ENCODE measurements around the gene AMY1C. TPM values are rescaled to one million over a fixed set of nuclear protein-coding genes. Genes with fewer than 3 reads are reported as not detected.
"Not testable (repeated sequence)": the region's sequence is repeated elsewhere in the genome, so short reads cannot be mapped to it uniquely, and the experiment has no call there.

The AMY1C gene
- total RNA-seq (2014; rRNA removed; shearing (Covaris generic)) (not detected in 2 replicates), polyA plus RNA-seq (2016; fragmentation: Nextera tagmentation; extraction: Ambion mirVana) (not detected in 2 replicates)
- long read RNA-seq, result 0 reads

DNA sequence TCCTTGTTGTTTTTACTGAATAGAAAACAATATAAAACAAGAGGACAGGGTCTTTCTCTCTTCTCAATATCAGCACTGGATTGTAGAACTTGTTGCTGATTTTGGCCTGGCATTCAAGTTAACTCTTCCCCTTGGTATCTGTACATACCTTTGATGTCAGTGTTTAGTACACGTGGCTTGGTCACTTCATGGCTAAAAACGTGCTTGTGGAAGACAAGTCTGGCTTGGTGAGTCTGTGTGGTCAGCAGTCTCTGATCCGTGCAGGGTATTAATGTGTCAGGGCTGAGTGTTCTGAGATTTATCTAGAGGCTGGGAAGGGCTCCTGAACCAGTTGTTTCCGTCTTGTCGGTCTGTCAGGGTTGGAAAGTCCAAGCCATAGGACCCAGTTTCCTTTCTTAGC, at the start of gene AMY1C:
Gene AMY1C, plus strand, starts transcription at position 301 of the 400 bp plus-strand sequence. CDS start 572 bp downstream, outside the sequence.
- not testable (repeated sequence) for H3K27me3 Mint-ChIP-seq (ENCODE audit: insufficient read depth, low read depth, poor library complexity); H3K9me3 Mint-ChIP-seq; H3K4me2 ChIP-seq; DNase-seq (ENCODE audit: low spot score); H2AFZ ChIP-seq; H3K27ac Mint-ChIP-seq; H3F3A ChIP-seq (replicated peaks; ENCODE audit: low read depth); H3K27me3 ChIP-seq (ENCODE audit: insufficient read depth); H3K79me2 ChIP-seq (replicated peaks; ENCODE audit: insufficient read depth); H3K9me2 ChIP-seq (ENCODE audit: insufficient read depth); H4K20me1 ChIP-seq (replicated peaks; ENCODE audit: insufficient read depth); ATAC-seq; H3K4me1 Mint-ChIP-seq; H3K4me3 Mint-ChIP-seq; H3K4me1 ChIP-seq (ENCODE audit: insufficient read depth); H3K36me3 Mint-ChIP-seq (ENCODE audit: low read depth); H3K4me3 ChIP-seq; H3K27ac ChIP-seq (ENCODE audit: low read depth); H3K36me3 ChIP-seq (ENCODE audit: insufficient read depth)

DNA sequence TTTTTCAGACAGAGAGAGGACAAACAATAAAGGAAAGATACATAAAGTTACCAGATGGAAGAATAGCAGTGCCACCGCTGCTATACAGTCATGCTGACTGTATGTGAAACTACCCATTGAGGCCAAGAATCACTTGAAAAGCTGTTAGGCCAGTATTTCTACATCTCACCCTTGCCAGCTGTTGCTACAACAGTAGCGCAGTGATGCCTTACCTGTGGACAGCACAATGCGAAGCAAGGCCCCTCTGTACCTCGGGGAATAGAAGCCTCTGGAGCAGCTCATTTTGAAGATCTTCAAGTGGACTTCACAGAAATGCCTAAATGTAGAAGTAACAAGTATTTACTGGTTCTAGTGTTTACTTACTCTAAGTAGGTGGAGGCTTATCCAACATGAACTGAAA, 49.0 kb upstream of the AMY1C start:
- not testable (repeated sequence) for H3K4me1 ChIP-seq (ENCODE audit: insufficient read depth); H3K9me2 ChIP-seq (ENCODE audit: insufficient read depth); H3K4me3 ChIP-seq; H3K4me3 Mint-ChIP-seq; H3K4me1 Mint-ChIP-seq; H4K20me1 ChIP-seq (replicated peaks; ENCODE audit: insufficient read depth); H3K36me3 Mint-ChIP-seq (ENCODE audit: low read depth); H3F3A ChIP-seq (replicated peaks; ENCODE audit: low read depth); DNase-seq (ENCODE audit: low spot score); H3K27ac ChIP-seq (ENCODE audit: low read depth); ATAC-seq; H3K27me3 Mint-ChIP-seq (ENCODE audit: insufficient read depth, low read depth, poor library complexity); H3K27me3 ChIP-seq (ENCODE audit: insufficient read depth); H3K79me2 ChIP-seq (replicated peaks; ENCODE audit: insufficient read depth); H2AFZ ChIP-seq; H3K36me3 ChIP-seq (ENCODE audit: insufficient read depth); H3K4me2 ChIP-seq; H3K9me3 Mint-ChIP-seq; H3K27ac Mint-ChIP-seq

DNA sequence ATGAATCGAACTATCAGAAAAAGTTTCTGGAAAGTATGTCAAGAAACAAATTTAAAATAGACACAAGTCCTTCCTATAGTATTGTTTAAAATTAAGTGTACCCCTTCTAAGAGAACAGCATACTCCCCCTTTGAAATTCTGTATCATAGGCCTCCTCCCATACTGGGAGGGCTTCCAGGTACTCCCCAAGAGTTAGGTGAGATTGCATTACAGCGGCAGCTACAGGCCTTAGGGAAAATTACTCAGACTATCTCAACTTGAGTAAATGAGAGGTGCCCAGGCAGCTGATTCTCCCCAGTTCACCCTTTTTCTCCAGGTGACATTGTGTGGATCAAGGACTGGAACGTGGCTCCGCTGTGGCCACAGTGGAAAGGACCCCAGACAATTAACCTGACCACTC, 48.4 kb upstream of the AMY1C start:
- H3K4me1 ChIP-seq (ENCODE audit: insufficient read depth); H3K79me2 ChIP-seq (replicated peaks; ENCODE audit: insufficient read depth); ATAC-seq; H3F3A ChIP-seq (replicated peaks; ENCODE audit: low read depth); H3K4me2 ChIP-seq; DNase-seq (ENCODE audit: low spot score); H3K4me3 Mint-ChIP-seq; H3K4me3 ChIP-seq; H3K27ac Mint-ChIP-seq; H3K9me3 Mint-ChIP-seq; H2AFZ ChIP-seq; H4K20me1 ChIP-seq (replicated peaks; ENCODE audit: insufficient read depth); H3K9me2 ChIP-seq (ENCODE audit: insufficient read depth); H3K27me3 Mint-ChIP-seq (ENCODE audit: insufficient read depth, low read depth, poor library complexity); H3K4me1 Mint-ChIP-seq; H3K27me3 ChIP-seq (ENCODE audit: insufficient read depth); H3K27ac ChIP-seq (ENCODE audit: low read depth); H3K36me3 Mint-ChIP-seq (ENCODE audit: low read depth); H3K36me3 ChIP-seq (ENCODE audit: insufficient read depth): not testable (repeated sequence)

DNA sequence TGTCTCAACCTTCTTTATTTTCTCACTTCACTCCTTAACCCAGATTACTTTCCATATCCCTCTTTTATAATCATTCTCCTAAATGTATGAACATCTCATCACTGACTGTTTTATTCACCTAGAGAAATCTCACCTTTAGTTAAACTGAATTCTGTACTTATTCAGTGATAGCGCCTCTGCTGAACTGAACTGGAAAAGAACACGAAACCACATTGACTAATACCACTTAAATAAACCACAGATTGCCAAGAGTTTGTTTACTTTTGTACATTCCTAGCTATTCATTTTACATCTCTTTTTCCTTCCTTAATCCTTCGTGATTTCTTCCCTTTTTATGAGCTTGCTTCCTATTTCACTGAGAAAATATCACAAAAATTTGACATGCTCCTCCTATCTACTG, 42.0 kb upstream of the AMY1C start:
- not testable (repeated sequence) for H3K4me1 ChIP-seq (ENCODE audit: insufficient read depth); ATAC-seq

DNA sequence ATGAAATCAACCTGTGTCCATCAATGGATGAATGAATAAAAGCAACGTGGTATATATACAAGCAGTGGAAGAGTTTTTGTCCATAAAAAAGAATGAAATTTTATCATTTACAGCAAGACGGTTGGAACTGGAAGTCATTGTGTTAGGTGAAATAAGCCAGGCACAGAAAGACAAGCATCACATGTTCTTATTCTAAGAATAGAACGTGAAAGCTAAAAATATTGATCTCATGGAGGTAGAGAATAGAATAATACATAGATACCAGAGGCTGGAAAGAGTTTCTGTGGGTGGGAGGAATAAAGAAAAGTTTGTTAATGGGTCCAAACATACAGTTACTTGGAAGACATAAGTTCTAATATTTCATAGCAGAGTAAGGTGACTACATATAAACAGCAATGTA, 39.3 kb upstream of the AMY1C start:
- not testable (repeated sequence) for H3K79me2 ChIP-seq (replicated peaks; ENCODE audit: insufficient read depth); H3K27me3 Mint-ChIP-seq (ENCODE audit: insufficient read depth, low read depth, poor library complexity); H3K9me3 Mint-ChIP-seq; H3K36me3 Mint-ChIP-seq (ENCODE audit: low read depth); ATAC-seq; H3K4me3 ChIP-seq; H3K4me3 Mint-ChIP-seq; H3K9me2 ChIP-seq (ENCODE audit: insufficient read depth); H3F3A ChIP-seq (replicated peaks; ENCODE audit: low read depth); H3K27ac ChIP-seq (ENCODE audit: low read depth); H4K20me1 ChIP-seq (replicated peaks; ENCODE audit: insufficient read depth); H3K4me2 ChIP-seq; H3K4me1 ChIP-seq (ENCODE audit: insufficient read depth); H3K4me1 Mint-ChIP-seq; H3K36me3 ChIP-seq (ENCODE audit: insufficient read depth); DNase-seq (ENCODE audit: low spot score); H2AFZ ChIP-seq; H3K27me3 ChIP-seq (ENCODE audit: insufficient read depth); H3K27ac Mint-ChIP-seq

More for the DNA sequence above, 42.0 kb upstream of the AMY1C start:
- H3K4me3 Mint-ChIP-seq; H4K20me1 ChIP-seq (replicated peaks; ENCODE audit: insufficient read depth); H3K27ac ChIP-seq (ENCODE audit: low read depth); H2AFZ ChIP-seq; H3K27ac Mint-ChIP-seq; H3K4me1 Mint-ChIP-seq; H3K9me2 ChIP-seq (ENCODE audit: insufficient read depth); H3K27me3 Mint-ChIP-seq (ENCODE audit: insufficient read depth, low read depth, poor library complexity); H3K4me3 ChIP-seq; H3K4me2 ChIP-seq; H3K36me3 ChIP-seq (ENCODE audit: insufficient read depth); H3K27me3 ChIP-seq (ENCODE audit: insufficient read depth); DNase-seq (ENCODE audit: low spot score); H3F3A ChIP-seq (replicated peaks; ENCODE audit: low read depth); H3K9me3 Mint-ChIP-seq; H3K79me2 ChIP-seq (replicated peaks; ENCODE audit: insufficient read depth); H3K36me3 Mint-ChIP-seq (ENCODE audit: low read depth): not testable (repeated sequence)

DNA sequence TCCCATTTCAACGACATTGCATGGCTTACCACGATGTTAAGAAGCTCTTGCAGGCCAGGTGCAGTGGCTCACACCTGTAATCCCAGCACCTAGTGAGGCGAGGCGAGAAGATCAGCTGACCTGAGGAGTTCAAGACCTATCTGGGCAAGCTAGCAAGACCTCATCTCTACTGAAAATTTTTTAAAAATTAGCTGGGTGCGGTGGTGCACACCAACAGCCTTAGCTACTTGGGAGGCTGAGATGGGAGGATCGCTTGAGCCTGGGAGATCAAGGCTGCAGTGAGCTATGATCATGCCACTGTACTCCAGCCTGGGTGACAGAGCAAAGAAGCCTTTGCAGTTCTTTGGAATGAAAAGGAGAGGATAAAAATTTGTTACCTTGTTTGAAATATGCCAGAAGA, 32.3 kb upstream of the AMY1C start:
- H3K27ac ChIP-seq (ENCODE audit: low read depth); H3K79me2 ChIP-seq (replicated peaks; ENCODE audit: insufficient read depth); H3K27me3 ChIP-seq (ENCODE audit: insufficient read depth); H3K4me2 ChIP-seq; DNase-seq (ENCODE audit: low spot score); H3K4me3 ChIP-seq; H2AFZ ChIP-seq; H3K9me2 ChIP-seq (ENCODE audit: insufficient read depth); H3F3A ChIP-seq (replicated peaks; ENCODE audit: low read depth); H3K4me3 Mint-ChIP-seq; H3K27ac Mint-ChIP-seq; H3K4me1 ChIP-seq (ENCODE audit: insufficient read depth); H4K20me1 ChIP-seq (replicated peaks; ENCODE audit: insufficient read depth); H3K4me1 Mint-ChIP-seq; H3K36me3 Mint-ChIP-seq (ENCODE audit: low read depth); H3K27me3 Mint-ChIP-seq (ENCODE audit: insufficient read depth, low read depth, poor library complexity); ATAC-seq; H3K36me3 ChIP-seq (ENCODE audit: insufficient read depth); H3K9me3 Mint-ChIP-seq: not testable (repeated sequence)

DNA sequence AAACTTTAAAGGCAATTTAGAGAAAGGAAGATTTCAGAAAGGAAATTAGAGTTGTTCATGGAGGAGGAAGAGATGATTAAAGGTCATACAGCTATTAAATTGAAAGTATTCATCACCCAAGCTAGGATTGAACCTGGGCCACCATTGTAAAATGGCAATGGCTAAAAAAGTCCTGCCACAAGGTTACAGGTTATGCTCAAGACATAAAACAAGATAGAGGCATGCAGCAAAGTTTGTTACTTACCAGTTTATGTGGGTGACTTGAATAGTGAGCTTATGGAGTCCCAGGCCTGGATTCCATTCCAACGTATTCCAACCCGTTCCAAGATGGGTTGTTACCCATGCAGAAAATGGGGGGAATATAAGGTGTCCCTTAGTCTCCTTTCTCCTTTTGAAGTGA, 28.2 kb upstream of the AMY1C start:
- DNase-seq (ENCODE audit: low spot score); H3K27me3 Mint-ChIP-seq (ENCODE audit: insufficient read depth, low read depth, poor library complexity); H3K4me3 ChIP-seq; H3K9me3 Mint-ChIP-seq; H3K9me2 ChIP-seq (ENCODE audit: insufficient read depth); H3K36me3 ChIP-seq (ENCODE audit: insufficient read depth); H3K79me2 ChIP-seq (replicated peaks; ENCODE audit: insufficient read depth); H3K4me1 ChIP-seq (ENCODE audit: insufficient read depth); H3K36me3 Mint-ChIP-seq (ENCODE audit: low read depth); ATAC-seq; H3K4me1 Mint-ChIP-seq; H3F3A ChIP-seq (replicated peaks; ENCODE audit: low read depth); H3K27ac Mint-ChIP-seq; H4K20me1 ChIP-seq (replicated peaks; ENCODE audit: insufficient read depth); H2AFZ ChIP-seq; H3K27ac ChIP-seq (ENCODE audit: low read depth); H3K27me3 ChIP-seq (ENCODE audit: insufficient read depth); H3K4me3 Mint-ChIP-seq; H3K4me2 ChIP-seq: not testable (repeated sequence)
